NCI-H748 treated with DMSO at 0.1 percent for 48 hours (cell line): Measurements from ENCODE around the gene MOB3B.
"Not testable (repeated sequence)": the region's sequence is repeated elsewhere in the genome, so short reads cannot be mapped to it uniquely, and the experiment has no call there.

ENCODE experiments used
- DNase-seq: peaks from one replicate; lab custom pipeline; 2025; lab: John Stamatoyannopoulos, UW

Gene MOB3B

DNA sequence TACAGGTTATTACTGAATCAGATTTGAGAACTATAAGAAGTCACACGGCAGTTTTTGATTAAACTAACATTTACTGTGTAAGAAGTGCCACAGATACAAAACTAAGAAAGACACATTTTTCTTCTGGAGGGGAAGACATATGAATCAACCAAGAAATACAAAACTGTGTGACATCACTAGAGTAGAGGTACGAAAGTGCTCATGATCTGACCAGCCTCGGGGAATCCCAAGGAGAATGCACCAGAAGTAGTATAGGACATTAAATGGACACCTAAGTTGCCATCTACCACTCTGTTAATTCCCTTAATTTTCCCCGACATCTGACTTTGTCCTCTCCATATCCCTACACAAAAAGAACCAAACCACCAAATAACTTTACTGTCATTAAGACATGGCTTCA lies 10.8 kb downstream of the MOB3B start:
- DNase-seq, result no peak

- no peak for DNase-seq
These were observed 11.6 kb downstream of the MOB3B start for GRCh38 chr9:27518006-27518405.

- no peak for DNase-seq
These were observed 15.1 kb downstream of the MOB3B start for GRCh38 chr9:27514551-27514950.

DNA sequence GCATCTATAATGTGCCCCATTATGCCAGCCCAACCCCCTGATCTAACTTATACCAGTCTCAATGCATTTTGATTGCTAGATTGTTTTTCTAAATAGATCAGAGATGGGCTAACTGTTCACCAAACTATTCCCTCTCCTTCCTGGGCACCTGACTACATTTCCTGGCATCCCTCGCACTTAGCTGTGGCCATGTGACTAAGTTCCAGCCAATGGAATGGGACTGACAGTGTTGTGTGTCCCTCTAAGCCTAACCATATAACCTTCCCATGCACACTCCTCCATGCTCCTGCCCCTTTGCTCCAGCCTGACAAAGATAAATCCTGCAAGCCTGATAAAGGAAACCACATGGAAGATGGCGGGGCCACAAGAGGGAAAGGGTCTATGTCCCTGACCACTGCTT lies 17.8 kb downstream of the MOB3B start:
- DNase-seq, result no peak

GRCh38 chr9:27510780-27511179 lies 18.8 kb downstream of the MOB3B start:
- DNase-seq, result no peak

- DNase-seq, result no peak
These were observed 22.6 kb downstream of the MOB3B start for GRCh38 chr9:27506981-27507380.

DNA sequence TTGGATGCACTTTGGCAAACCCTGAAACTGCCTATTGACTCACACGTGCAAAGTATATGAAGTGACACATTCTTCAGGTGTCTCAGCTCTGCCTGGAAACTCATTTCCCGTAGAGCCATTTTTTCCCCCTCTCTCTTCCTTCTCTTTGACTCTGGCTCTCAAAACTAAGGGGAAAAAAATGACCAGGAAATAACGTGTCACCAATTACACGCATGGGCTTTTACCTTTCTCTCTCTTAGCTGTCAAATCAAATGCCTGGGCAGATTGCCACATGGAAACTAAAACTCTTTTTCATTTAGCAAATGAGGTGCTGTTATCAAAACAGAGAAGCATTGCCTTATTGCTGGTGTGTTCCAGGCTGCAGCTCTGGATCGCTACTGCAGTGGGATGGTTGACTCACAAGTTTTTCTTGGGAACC lies 23.9 kb downstream of the MOB3B start:
- no peak for DNase-seq

- no peak for DNase-seq
These were observed 25.4 kb downstream of the MOB3B start for GRCh38 chr9:27504259-27504658.

GRCh38 chr9:27503623-27504022 lies 26.0 kb downstream of the MOB3B start:
- no peak for DNase-seq

DNA sequence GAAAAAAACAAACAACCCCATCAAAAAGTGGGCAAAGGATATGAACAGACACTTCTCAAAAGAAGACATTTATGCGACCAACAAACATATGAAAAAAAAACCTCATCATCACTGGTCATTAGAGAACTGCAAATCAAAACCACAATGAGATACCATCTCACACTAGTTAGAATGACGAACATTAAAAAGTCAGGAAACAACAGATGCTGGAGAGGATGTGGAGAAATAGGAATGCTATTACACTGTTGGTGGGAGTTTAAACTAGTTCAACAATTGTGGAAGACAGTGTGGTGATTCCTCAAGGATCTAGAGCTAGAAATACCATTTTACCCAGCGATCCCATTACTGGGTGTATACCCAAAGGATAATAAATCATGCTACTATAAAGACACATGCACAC lies 28.7 kb downstream of the MOB3B start:
- not testable (repeated sequence) for DNase-seq

GRCh38 chr9:27499451-27499850 lies 30.2 kb downstream of the MOB3B start:
- no peak for DNase-seq

DNA sequence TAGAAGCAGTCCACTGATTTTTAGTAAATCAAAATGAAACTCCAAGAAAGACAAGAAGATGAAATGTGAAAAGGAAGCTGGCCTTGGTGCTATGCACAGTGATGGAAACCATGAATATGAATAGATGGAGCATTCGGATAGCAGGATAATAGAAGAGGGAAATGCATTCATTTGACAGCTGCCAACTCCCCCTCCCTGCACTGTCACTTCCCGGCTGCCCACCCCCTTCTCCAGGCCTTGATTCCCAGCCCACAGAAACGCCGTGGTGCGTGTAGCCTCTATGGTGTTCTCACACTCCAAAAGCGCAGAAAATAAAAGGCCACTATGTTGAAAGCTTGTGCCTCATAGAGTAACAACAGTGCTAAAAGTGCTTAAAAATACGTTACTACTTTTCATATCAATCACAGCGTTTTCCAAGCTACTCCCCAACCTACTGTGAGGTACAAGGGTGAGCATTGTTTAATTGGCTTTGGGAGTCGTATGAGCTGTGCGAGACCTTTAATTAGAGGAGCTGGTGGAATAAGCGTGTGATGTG lies 31.7 kb downstream of the MOB3B start:
- no peak for DNase-seq

DNA sequence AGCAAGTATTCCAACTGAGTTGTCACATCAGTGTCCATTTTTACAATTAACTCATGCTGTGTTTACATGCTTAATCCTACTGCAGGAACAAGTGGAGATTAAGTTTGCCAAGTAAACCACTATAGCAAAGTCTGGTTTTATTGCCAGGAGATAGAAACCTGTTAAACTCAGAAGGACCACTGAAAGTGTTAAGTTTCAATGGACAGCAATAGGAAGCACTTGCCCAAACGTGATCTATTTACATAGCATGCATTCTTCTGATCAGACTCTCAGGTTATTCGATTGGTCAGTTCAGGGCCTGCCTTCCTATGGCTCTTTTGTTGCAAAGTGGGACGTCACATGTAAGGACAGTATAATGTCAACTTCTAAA lies 33.5 kb downstream of the MOB3B start:
- no peak for DNase-seq

- no peak for DNase-seq
These were observed 34.0 kb downstream of the MOB3B start for GRCh38 chr9:27495480-27496134.

GRCh38 chr9:27491154-27491553 lies 38.5 kb downstream of the MOB3B start:
- no peak for DNase-seq

DNA sequence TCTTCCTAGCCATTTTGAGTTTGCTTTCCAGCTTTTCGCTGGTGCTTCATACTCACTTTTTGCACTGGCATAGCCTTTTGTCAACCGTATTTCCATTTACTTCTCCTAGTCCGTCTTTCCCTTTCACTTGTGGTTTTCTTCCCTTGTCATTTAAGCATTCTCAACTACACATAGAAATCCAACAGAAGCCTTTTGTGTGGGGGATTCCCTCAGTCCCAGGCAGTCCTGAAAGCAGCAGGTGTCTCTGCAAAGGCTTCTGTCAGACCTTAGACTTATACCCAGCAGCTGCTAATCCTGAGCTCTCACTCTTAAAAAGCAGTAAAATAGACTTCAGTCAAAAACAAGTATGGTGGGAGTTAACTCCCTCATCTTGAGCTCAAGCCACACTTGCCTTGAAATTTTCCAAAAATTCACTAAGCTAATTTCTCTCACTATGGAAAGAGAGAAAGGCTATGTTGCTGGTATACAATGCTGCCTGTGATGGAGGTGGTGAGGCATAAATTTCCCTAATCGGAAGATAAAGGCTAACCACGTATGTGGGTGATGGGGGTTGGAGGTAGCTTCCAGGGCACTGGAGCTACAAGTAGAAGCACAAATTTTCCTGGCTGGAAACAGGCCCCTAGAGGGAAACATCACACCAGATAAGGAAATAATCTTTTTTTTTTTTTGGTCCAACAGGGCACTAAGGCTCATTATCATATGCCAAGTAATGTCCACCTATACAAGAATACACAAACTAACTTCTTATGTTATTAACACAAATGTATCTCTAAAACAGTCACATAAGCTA lies 40.3 kb downstream of the MOB3B start:
- no peak for DNase-seq

GRCh38 chr9:27487927-27488326 lies 41.7 kb downstream of the MOB3B start:
- DNase-seq, result no peak

- no peak for DNase-seq
These were observed 42.4 kb downstream of the MOB3B start for GRCh38 chr9:27487128-27487640.

DNA sequence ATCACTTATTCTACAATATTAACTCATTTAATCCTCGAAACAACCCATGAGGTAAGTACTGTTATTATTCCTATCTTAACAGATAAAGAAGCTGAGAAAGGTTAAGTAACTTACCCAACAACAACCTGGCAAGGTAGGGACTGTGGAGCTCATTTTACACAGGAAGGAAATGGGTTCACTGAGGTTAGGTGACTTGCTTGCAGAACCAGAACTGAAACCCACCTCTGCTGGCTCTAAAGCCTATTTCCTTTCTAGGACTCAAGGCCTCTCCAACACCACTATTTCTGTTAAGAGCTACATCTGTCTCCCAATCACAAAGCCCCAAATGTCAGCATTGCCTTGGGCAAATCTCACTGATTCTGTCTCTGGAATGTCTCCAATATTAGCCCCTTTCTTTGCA lies 44.5 kb downstream of the MOB3B start:
- no peak for DNase-seq

- DNase-seq, result no peak
These were observed 46.0 kb downstream of the MOB3B start for GRCh38 chr9:27483576-27483975.

- no peak for DNase-seq
These were observed 46.9 kb downstream of the MOB3B start for GRCh38 chr9:27482709-27483108.

DNA sequence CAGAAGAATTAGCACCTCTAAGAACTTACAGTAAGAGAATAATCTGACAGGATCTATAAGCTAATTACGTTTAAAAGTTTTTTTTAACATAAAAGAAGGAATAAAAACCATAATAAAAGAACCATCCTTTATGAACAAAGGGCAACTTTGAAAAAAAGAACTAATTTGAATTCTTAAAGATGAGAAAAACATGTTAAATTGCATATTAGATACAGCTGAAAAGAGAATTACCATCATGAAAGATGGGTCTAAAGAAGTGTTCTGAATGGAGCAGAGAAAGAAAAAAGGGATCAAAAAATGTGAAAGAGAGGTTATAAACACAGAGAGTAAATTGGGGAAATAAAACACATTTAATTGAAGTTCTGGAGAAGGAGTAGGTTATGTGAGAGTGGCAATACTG lies 51.3 kb downstream of the MOB3B start:
- no peak for DNase-seq

DNA sequence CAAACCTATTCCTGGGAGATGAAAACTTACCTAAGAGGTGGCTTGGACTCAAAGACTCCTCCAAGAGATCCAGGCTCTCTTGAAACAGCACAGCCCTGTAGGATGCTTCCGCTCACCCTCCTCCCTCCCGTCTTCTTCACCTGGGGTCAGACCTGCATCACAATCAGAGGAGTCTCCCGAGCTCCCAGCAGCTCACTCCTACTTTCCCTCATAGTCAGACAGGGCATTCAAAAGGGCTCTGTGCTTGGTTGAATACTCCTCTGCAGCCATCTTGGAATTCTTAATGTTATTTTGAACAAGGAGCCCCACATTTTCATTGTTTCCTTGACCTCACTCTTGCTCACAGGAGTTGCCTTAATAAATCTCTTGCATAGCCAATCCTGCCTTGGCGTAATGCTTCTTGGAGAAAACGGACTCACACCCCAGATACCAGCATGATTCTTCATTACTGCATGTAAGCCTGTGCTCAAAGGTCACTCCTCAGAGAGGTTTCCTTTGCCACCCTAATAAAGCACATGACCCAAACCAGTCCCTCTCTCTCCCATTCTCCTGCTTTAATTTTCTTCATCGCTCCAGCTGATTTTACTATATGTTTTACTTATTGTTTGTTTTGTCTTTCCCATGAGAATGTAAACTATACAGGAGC lies 52.6 kb downstream of the MOB3B start:
- no peak for DNase-seq
